ENCODE results near the gene IKZF5.

DNA sequence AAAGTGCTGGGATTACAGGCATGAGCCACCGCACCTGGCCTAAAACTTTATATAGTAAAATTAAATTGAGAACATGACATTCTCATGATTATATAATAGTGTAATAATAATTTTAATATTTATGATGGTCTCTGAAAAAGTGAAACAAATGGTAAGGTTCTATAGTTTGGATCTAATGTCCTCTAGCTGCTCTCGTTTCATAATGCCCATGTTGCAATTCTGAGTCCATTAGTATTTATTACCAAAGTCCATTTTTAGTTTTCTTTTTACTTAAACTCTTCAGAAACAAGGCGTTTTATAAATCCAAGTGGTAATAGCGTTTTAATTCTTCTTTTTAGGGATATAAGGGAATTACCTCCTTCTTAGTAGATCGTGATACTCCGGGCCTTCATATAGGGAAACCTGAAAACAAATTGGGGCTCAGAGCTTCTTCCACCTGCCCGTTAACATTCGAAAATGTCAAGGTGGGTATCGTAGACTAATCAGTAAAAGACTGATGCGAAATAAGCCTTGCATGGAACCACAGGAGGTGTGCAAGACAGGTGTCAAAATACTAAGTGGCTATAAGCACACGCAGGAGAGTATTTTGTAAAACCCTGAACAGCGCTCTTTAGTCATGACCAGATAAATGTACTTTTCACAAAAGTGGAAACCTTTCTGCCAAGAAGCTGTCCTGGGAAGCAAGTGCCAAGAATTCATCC lies 34.3 kb upstream of the IKZF5 start:
- TF ChIP-seq CTCF (IDR thresholded peaks at IDR 0.05) (no peak), POLR2A (IDR thresholded peaks at IDR 0.05) (no peak)
